Fibroblast of lung (primary cell): ENCODE results near the gene CLIC4. TPM values are rescaled to one million over a fixed set of nuclear protein-coding genes. Genes with fewer than 3 reads are reported as not detected.

ENCODE experiments used
- DNase-seq, 2 donors: peaks; one replicate each; pipeline versions ENCODE4 v3.0.0 to v3.0.0-alpha.2; 2010; ENCODE audit warnings: low read depth in 2 of 2
- H2AFZ ChIP-seq: 2 replicates; pipeline ENCODE4 v1.5.1; 2012; ENCODE audit warnings: low read length, control low read depth, inconsistent platforms
- H3K27ac ChIP-seq: 2 replicates; pipeline ENCODE4 v1.5.1; 2011; ENCODE audit warnings: low read length, control low read depth; ENCODE audit not compliant: insufficient read depth
- H3K27me3 ChIP-seq: 2 replicates; pipeline ENCODE4 v1.5.1; 2011; ENCODE audit warnings: mild to moderate bottlenecking, low read length; ENCODE audit not compliant: control insufficient read depth, insufficient read depth
- H3K36me3 ChIP-seq: 2 replicates; pipeline ENCODE4 v1.5.1; 2011; ENCODE audit warnings: low read length; ENCODE audit not compliant: control insufficient read depth, insufficient read depth
- H3K4me1 ChIP-seq: 2 replicates; pipeline ENCODE4 v1.5.1; 2011; ENCODE audit warnings: low read length; ENCODE audit not compliant: control insufficient read depth, insufficient read depth; ENCODE audit errors: extremely low read depth
- H3K4me2 ChIP-seq: 2 replicates; pipeline ENCODE4 v1.5.1; 2011; ENCODE audit warnings: low read length, control low read depth; ENCODE audit not compliant: insufficient read depth; ENCODE audit errors: extremely low read depth
- H3K4me3 ChIP-seq, 4 experiments: fragments of 200-600 bp in 1 of 4; sonication (generic) in 1 of 4; replicated peaks in 1 of 4; 2 replicates each; pipeline ENCODE4 v1.5.1; 2011 to 2016; ENCODE audit warnings: low read length in 4 of 4, low read depth in 3 of 4, mild to moderate bottlenecking in 3 of 4, control low read depth in 2 of 4, inconsistent platforms in 1 of 4, mixed read lengths in 1 of 4; ENCODE audit not compliant: insufficient read depth in 1 of 4; ENCODE audit errors: control extremely low read depth in 1 of 4
- H3K79me2 ChIP-seq: 2 replicates; pipeline ENCODE4 v1.5.1; 2012; ENCODE audit warnings: mild to moderate bottlenecking, low read length, inconsistent platforms; ENCODE audit not compliant: control insufficient read depth, insufficient read depth
- H3K9ac ChIP-seq: 2 replicates; pipeline ENCODE4 v1.5.1; 2011; ENCODE audit warnings: mild to moderate bottlenecking, low read length, control low read depth; ENCODE audit not compliant: insufficient read depth
- H3K9me3 ChIP-seq: 2 replicates; pipeline ENCODE4 v1.5.1; 2012; ENCODE audit warnings: low read depth, low read length; ENCODE audit not compliant: control insufficient read depth, insufficient read depth
- H4K20me1 ChIP-seq: 2 replicates; pipeline ENCODE4 v1.5.1; 2011; ENCODE audit warnings: low read length; ENCODE audit not compliant: control insufficient read depth, insufficient read depth; ENCODE audit errors: extremely low read depth
- EZH2 ChIP-seq: IDR thresholded peaks from 2 replicates; pipeline ENCODE4 v1.5.1; 2012; ENCODE audit warnings: low read length, control low read depth, mild to moderate bottlenecking; ENCODE audit errors: missing control alignments
- polyA plus RNA-seq, 2 donors: library from polyadenylated mRNA; depleted of rRNA in 1 of 2; stranded (reverse) in 1 of 2; unstranded in 1 of 2; fragments of >200 nt; gene quantifications; 2 replicates each; pipeline ENCODE4 v1.2.1, GENCODE V29; 2011 to 2012; ENCODE audit warnings: missing spikeins in 1 of 2
- total RNA-seq: library from RNA; depleted of rRNA; stranded (reverse); fragments of >200 nt; gene quantifications from 2 replicates; pipeline ENCODE4 v1.2.1, GENCODE V29; 2014
- TF ChIP-seq, protein P1 (sequence below), 2 donors: IDR thresholded peaks in 1 of 2; conservative IDR thresholded peaks in 1 of 2; 1 replicate in 1 of 2; 2 replicates in 1 of 2; pipeline ENCODE4 v1.5.1; 2011 to 2012; ENCODE audit warnings: low read length in 2 of 2, control low read depth in 1 of 2, inconsistent platforms in 1 of 2, low read depth in 1 of 2, mild to moderate bottlenecking in 1 of 2

The CLIC4 gene
- total and polyA plus RNA-seq, 2 donors (not counting 1 experiment from before 2014, with no cell fraction given): 368 to 494 TPM

DNA sequence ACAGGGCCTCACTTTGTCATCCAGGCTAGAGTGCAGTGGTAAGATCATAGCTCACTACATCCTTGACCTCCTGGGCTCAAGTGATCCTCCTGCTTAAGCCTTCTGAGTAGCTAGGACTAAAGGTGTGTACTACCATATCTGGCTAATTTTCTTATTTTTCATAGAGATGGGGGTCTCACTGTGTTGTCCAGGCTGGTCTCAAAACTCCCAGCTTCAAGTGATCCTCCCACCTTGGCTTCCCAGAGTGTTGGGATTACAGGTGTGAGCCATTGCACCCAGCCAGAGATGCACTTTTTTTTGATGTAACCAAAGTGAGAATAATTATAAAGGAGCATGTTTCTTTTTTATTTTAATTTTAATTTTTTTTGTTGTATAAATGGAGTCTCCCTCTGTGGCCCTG is 28.4 kb downstream of the CLIC4 start:
- Histone ChIP-seq H3K9ac (no peak overlapping the region), H3K27me3 (no peaks in the 10 kb centered on the region), H3K4me2 (no peak overlapping the region), H3K4me1 (peaks cover 2% of the 10 kb centered on the region), H3K36me3 (no peaks in the 10 kb centered on the region), H3K9me3 (no peaks in the 10 kb centered on the region), H2AFZ (no peak overlapping the region), H3K4me3 (no peak overlapping the region), H3K79me2 (peaks cover 86% of the 10 kb centered on the region), H3K27ac (no peak overlapping the region), H4K20me1 (no peaks in the 10 kb centered on the region)
- DNase-seq: no peak
- TF ChIP-seq, protein P1, sequence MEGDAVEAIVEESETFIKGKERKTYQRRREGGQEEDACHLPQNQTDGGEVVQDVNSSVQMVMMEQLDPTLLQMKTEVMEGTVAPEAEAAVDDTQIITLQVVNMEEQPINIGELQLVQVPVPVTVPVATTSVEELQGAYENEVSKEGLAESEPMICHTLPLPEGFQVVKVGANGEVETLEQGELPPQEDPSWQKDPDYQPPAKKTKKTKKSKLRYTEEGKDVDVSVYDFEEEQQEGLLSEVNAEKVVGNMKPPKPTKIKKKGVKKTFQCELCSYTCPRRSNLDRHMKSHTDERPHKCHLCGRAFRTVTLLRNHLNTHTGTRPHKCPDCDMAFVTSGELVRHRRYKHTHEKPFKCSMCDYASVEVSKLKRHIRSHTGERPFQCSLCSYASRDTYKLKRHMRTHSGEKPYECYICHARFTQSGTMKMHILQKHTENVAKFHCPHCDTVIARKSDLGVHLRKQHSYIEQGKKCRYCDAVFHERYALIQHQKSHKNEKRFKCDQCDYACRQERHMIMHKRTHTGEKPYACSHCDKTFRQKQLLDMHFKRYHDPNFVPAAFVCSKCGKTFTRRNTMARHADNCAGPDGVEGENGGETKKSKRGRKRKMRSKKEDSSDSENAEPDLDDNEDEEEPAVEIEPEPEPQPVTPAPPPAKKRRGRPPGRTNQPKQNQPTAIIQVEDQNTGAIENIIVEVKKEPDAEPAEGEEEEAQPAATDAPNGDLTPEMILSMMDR (conservative IDR thresholded peaks at IDR 0.05 in 1 of 2, IDR thresholded peaks at IDR 0.05 in 1 of 2; ENCODE audit: low read depth in 1 of 2, low read length in 2 of 2): no peak
- TF ChIP-seq EZH2: no peak

DNA sequence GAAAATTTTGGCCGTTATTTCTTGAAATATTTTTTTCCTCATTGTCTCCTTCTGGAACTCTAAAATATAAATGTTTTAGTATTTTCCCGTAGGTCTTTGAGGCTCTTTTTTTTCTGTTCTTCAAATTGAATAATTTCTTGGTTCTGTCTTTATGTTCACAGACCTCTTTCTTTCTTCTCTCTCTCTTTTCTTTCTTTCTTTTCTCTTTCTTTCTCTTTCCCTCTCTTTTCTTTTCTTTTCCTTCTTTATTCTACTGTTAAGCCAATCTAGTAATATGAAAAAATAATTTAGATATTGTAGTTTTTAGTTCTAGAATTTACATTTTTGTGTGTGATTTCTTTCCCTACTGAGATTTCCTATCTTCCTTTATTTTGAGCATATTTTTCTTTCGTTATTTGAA is 30.1 kb downstream of the CLIC4 start:
- Histone ChIP-seq H3K27me3 (no peaks in the 10 kb centered on the region), H3K9me3 (no peaks in the 10 kb centered on the region), H3K4me3 (no peak overlapping the region), H4K20me1 (no peaks in the 10 kb centered on the region), H3K4me1 (no peaks in the 10 kb centered on the region), H3K79me2 (peaks cover 95% of the 10 kb centered on the region), H2AFZ (no peak overlapping the region), H3K9ac (no peak overlapping the region), H3K36me3 (no peaks in the 10 kb centered on the region), H3K27ac (no peak overlapping the region), H3K4me2 (no peak overlapping the region)
- DNase-seq: no peak
- no peak for TF ChIP-seq EZH2
- TF ChIP-seq, protein P1 (conservative IDR thresholded peaks at IDR 0.05 in 1 of 2, IDR thresholded peaks at IDR 0.05 in 1 of 2; ENCODE audit: low read depth in 1 of 2, low read length in 2 of 2): no peak

DNA sequence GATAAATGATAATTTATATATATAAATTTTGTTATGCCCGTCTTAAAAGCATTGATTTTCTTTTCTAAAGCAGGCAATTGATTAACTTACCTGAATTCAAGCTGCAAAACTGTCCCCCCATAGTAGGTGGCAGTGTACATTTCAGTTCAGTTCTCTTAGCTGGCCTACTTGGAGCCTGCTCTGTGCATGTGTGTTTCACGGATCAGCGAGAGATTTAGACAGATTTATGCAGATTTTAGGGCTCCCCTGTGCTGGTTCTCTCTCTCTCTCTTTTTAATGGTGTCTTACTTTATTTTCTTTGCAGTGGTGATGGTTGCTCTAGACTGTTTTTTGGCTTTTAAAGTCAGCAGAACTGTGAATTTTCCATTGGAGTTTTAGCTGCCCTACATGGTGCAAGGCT is 30.7 kb downstream of the CLIC4 start:
- no peak overlapping the region for H3K9ac ChIP-seq
- H3K79me2 ChIP-seq: peaks cover 98% of the 10 kb centered on the region
- DNase-seq: no peak
- no peaks in the 10 kb centered on the region for H3K4me1 ChIP-seq
- H3K9me3 ChIP-seq: no peaks in the 10 kb centered on the region
- H2AFZ ChIP-seq: no peak overlapping the region
- no peaks in the 10 kb centered on the region for H3K27me3 ChIP-seq
- no peaks in the 10 kb centered on the region for H4K20me1 ChIP-seq
- TF ChIP-seq EZH2: no peak
- TF ChIP-seq, protein P1 (conservative IDR thresholded peaks at IDR 0.05 in 1 of 2, IDR thresholded peaks at IDR 0.05 in 1 of 2; ENCODE audit: low read depth in 1 of 2, low read length in 2 of 2): no peak
- no peak overlapping the region for H3K27ac ChIP-seq
- no peak overlapping the region for H3K4me2 ChIP-seq
- H3K36me3 ChIP-seq: no peaks in the 10 kb centered on the region
- no peak overlapping the region for H3K4me3 ChIP-seq
